Fibroblast of pulmonary artery (primary cell): ENCODE measurements around the gene GID8.

Source experiments
- DNase-seq: peaks from one replicate; pipeline ENCODE4 v3.0.0-alpha.2; 2010; ENCODE audit warnings: low read depth
- H3K4me3 ChIP-seq: replicated peaks from 2 replicates; pipeline ENCODE4 v1.5.1; 2011; ENCODE audit warnings: low read depth, mild to moderate bottlenecking, control low read depth, low read length, moderate library complexity
- TF ChIP-seq, protein P1 (sequence below): IDR thresholded peaks from 2 replicates; pipeline ENCODE4 v1.5.1; 2011; ENCODE audit warnings: mild to moderate bottlenecking, control low read depth, low read length, inconsistent platforms; ENCODE audit errors: missing control alignments

The GID8 gene

DNA sequence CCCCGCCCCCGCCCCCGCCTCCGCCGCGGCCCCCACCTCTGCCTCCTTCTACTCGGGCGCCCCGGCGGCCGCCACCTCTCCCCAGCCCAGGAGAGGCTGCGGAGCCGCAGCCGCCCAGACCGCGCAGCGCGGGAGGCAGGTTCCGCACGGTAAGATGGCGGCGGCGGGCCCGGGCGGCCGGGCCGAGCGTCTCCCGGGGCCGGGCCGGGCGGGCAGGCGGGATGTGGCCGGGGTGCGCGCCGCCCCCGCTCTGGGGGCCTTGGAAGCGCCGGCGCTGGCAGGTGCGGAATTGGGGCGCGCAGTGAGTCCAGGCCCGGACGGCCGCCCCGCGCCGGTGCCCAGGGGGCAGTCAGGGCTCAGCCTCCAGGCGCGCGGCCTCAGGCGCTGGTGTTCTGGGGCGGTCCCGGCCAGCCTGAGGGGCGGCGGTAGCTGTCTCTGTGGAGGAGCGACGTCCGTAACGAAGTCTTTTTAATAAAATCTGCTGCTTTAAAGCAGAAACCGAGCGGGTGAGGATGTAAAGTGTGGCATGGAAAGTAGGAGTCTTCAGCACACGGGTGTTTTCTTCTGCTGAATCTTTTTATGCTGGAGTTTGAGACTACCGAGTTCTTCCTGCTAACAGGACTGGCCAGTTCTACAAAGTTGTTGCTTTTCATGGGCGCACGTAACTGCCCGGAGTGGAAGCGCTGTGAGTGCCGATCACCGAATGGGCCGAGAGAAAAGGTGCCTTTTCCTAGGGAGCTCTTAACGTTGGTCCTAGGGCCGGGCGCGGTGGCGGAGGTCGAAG lies at the start of gene GID8:
Gene GID8, plus strand, starts transcription at position 43 of the 784 bp plus-strand sequence. CDS start 3,356 bp downstream, outside the sequence.
- peak; percentile 49 for DNase-seq
- TF ChIP-seq, protein P1, sequence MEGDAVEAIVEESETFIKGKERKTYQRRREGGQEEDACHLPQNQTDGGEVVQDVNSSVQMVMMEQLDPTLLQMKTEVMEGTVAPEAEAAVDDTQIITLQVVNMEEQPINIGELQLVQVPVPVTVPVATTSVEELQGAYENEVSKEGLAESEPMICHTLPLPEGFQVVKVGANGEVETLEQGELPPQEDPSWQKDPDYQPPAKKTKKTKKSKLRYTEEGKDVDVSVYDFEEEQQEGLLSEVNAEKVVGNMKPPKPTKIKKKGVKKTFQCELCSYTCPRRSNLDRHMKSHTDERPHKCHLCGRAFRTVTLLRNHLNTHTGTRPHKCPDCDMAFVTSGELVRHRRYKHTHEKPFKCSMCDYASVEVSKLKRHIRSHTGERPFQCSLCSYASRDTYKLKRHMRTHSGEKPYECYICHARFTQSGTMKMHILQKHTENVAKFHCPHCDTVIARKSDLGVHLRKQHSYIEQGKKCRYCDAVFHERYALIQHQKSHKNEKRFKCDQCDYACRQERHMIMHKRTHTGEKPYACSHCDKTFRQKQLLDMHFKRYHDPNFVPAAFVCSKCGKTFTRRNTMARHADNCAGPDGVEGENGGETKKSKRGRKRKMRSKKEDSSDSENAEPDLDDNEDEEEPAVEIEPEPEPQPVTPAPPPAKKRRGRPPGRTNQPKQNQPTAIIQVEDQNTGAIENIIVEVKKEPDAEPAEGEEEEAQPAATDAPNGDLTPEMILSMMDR = no peak
- peak within 1 kb of the TSS; percentile 95 for H3K4me3 ChIP-seq

DNA sequence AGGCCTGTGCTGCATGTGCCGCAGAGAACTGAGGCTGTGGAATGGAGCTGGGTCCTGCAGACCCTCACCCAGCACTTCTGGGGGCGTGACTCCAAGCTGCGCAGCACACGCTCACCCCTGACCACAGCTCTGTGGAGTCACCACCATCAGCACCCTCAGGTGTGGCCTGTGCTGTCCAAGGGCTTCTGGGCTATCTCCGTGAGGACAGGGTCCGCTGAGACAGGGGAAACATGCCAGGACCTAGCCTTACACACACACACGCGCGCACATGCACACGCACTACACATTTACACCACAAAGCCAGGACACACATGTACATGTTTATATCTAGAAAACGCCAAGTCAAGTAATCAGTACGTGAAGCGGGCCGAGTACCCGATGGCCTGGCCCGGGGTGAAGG lies 49.5 kb upstream of the GID8 start:
- TF ChIP-seq, protein P1 = no peak
- DNase-seq = no peak
- no peak overlapping the region for H3K4me3 ChIP-seq

DNA sequence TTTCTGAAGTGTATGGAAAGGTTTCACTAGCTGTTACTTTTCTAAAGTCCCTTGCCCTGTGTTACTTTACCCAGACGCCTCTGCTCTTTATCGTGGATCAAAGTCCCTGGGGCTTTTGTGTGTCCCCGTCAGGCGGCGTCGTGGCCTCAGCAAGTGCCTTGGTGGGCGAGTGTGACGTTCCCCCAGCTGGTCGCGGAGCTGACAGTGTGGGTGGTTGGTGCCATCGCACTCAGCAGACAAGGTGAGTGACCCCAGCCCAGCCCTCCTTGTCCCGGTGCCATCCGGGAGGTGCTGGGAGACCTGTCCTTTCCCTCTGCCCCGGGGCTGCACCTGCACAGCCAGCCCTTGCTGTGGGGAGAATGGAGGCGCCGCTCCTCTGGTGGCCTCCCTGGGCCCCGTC lies 49.0 kb upstream of the GID8 start:
- no peak overlapping the region for H3K4me3 ChIP-seq
- TF ChIP-seq, protein P1 = no peak
- no peak for DNase-seq

DNA sequence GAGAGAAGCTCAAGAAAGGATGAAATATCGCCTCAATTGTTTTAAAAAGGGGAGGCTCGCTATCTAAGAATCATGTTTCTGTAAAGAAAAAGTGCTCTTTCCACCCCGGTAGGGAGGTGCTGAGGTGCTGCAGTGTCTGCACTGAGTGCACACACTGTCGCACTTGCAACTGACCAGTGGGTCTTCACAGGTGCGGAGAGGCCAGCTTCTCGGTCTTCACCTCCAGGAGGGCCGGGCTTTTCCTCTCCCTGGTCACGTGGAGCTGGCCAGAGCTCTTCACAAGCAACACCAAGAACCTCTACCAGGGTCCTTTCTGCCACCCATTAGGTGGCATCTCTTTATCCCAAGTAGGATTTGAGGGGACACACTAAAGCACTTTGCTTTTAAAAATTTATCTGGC lies 48.5 kb upstream of the GID8 start:
- no peak overlapping the region for H3K4me3 ChIP-seq
- TF ChIP-seq, protein P1 = no peak
- DNase-seq = no peak

DNA sequence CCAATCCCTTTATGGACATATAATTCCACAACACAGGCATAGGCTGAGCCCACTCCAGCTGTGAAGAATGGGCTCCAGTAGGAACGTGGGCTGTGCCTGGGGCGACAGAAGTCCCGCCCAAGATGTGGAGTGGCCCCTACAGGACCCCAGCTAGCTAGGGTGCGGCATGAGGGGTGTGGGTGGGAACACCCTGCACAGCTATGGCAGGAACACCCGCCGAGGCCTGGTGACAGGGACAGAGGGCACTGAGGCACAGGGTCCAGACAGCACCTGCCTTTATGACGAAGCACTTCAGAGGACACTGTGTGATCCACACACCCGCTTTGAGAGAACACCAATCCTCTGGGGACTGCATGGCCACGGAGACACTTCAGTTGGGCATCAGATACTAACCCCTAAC lies 48.1 kb upstream of the GID8 start:
- TF ChIP-seq, protein P1 = no peak
- no peak overlapping the region for H3K4me3 ChIP-seq
- DNase-seq = no peak

DNA sequence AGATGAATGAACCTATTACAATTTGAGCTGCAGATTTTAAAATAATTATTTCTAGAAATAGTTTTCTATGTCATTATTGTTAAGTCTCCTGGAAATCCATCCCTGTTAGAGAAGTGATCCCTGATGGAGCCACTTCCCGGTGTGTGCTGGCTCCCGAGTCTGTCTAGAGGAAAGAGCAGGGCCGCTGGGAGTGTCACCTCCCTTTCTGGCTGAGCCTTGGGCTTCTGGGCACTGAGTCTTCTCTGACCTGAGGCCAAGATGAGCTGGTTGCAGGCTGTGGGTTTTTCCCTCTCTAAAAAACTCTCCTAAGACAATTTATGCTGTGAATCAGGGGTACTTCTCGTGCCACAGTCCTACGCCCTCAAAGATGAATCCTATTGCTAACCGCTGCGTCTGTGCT lies 47.5 kb upstream of the GID8 start:
- TF ChIP-seq, protein P1 = no peak
- no peak overlapping the region for H3K4me3 ChIP-seq
- DNase-seq = no peak

DNA sequence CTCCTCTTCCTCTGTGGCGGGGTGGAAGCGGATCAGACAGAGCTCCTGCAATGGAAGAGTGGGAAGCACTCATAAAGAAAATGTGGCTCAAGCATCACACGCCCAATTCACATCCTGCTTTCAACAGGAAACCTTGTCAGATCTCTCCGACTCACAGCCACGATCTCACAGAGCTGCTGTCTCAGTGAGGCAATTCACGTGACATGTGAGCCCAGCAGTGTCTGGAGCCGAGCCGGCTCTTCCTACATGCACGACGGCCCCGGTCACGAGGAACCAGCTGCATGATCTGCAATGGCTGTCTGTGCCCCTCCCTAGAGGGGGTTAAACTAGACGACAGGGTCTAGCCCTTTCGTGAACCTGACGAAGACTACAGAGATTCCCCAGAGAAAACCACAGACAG lies 46.8 kb upstream of the GID8 start:
- DNase-seq = peak; percentile 32
- TF ChIP-seq, protein P1 = no peak
- H3K4me3 ChIP-seq = no peak overlapping the region
